NCI-H748 (cell line): Measurements from ENCODE around the gene UBR3.
"Not testable (repeated sequence)": the region's sequence is repeated elsewhere in the genome, so short reads cannot be mapped to it uniquely, and the experiment has no call there.

Source experiments
- DNase-seq: peaks from one replicate; lab custom pipeline; 2025; ENCODE audit not compliant: unreplicated experiment; lab: John Stamatoyannopoulos, UW

UBR3 gene

GRCh38 chr2:169827272-169828140 is at the start of gene UBR3:
Gene UBR3 (plus strand): TSS chr2:169827454. CDS start chr2:169827508, 54 bp downstream.
- peak; percentile 93 for DNase-seq

- DNase-seq: no peak
These were observed 48.8 kb upstream of the UBR3 start for GRCh38 chr2:169778446-169778845.

GRCh38 chr2:169781249-169782013 is 45.8 kb upstream of the UBR3 start:
- DNase-seq: no peak

- no peak for DNase-seq
These were observed 44.7 kb upstream of the UBR3 start for GRCh38 chr2:169782513-169782912.

GRCh38 chr2:169790581-169790980 is 36.7 kb upstream of the UBR3 start:
- DNase-seq: no peak

- DNase-seq: no peak
These were observed 32.1 kb upstream of the UBR3 start for GRCh38 chr2:169795181-169795580.

GRCh38 chr2:169796441-169796840 is 30.8 kb upstream of the UBR3 start:
- DNase-seq: no peak

GRCh38 chr2:169797601-169798000 is 29.7 kb upstream of the UBR3 start:
- DNase-seq: no peak

GRCh38 chr2:169798397-169798717 is 28.9 kb upstream of the UBR3 start:
- DNase-seq: no peak

- DNase-seq: peak; percentile 95
These were observed 28.3 kb upstream of the UBR3 start, which contains the start of gene SSB for GRCh38 chr2:169798718-169799592. Gene SSB (plus strand): TSS chr2:169798871. CDS start chr2:169800961, 2,090 bp downstream.

GRCh38 chr2:169803480-169803879 is 23.8 kb upstream of the UBR3 start:
- DNase-seq: no peak

- DNase-seq: no peak
These were observed 20.7 kb upstream of the UBR3 start for GRCh38 chr2:169806586-169806985.

- no peak for DNase-seq
These were observed 19.0 kb upstream of the UBR3 start for GRCh38 chr2:169808221-169808620.

GRCh38 chr2:169815849-169816248 is 11.4 kb upstream of the UBR3 start:
- no peak for DNase-seq

GRCh38 chr2:169816961-169817360 is 10.3 kb upstream of the UBR3 start:
- DNase-seq: not testable (repeated sequence)

GRCh38 chr2:169817369-169817768 is 9.9 kb upstream of the UBR3 start:
- not testable (repeated sequence) for DNase-seq

GRCh38 chr2:169818241-169818640 is 9.0 kb upstream of the UBR3 start:
- peak; percentile 35 for DNase-seq

GRCh38 chr2:169819106-169819505 is 8.1 kb upstream of the UBR3 start:
- peak; percentile 45 for DNase-seq

GRCh38 chr2:169820101-169820500 is 7.2 kb upstream of the UBR3 start:
- not testable (repeated sequence) for DNase-seq

GRCh38 chr2:169822036-169822435 is 5.2 kb upstream of the UBR3 start:
- no peak for DNase-seq

GRCh38 chr2:169822785-169823392 is 4.4 kb upstream of the UBR3 start:
- no peak for DNase-seq
